GM12892 (cell line): ENCODE measurements around the gene CNGB1.

Source experiments
- POLR2A ChIP-seq: IDR thresholded peaks from 2 replicates; pipeline ENCODE4 v1.6.1; 2011; ENCODE audit warnings: low read depth, low read length, control low read depth
- POLR2AphosphoS5 ChIP-seq: IDR thresholded peaks from 2 replicates; pipeline ENCODE4 v1.6.1; 2011; ENCODE audit warnings: low read depth, low read length, control low read depth

- TF ChIP-seq POLR2A (no peak), POLR2AphosphoS5 (no peak)
Observed at GRCh38 chr16:57997176-57997527, 26.2 kb upstream of the CNGB1 start.
